ENCODE data around the gene CACHD1. TPM values are rescaled to one million over a fixed set of nuclear protein-coding genes. Genes with fewer than 3 reads are reported as not detected.

CACHD1 gene
- total RNA-seq, 1 experiment from 2014 or later = 29.9 TPM

DNA sequence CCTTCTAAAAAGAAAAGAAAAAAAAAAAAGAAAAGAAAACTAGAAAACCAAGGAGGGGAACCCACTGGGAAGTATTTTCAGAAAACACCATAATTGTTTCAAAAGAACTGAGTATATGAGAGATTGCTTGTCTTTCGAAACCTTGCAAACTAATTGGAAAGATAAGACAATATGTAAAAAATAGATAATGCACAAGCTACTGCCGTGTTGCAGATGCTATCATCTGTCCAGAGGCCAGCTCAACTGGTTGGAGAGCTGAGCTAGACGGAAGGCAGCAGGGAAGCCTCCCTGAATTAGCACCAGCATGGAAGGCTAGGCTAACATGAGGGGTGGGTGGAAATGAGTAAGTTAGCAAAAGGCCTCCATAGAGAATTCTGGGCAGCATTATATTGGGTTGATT, 16.2 kb upstream of the CACHD1 start:
- ATAC-seq (no peak), DNase-seq (ENCODE audit: low read depth, low spot score) (no peak)
- ChIA-PET CTCF (no interaction called here), POLR2A (no interaction called here)
- intact Hi-C loops (cut with micrococcal nuclease; ENCODE audit: unreplicated experiment) (no loop called here), in situ Hi-C loops (cut with HindIII; ENCODE audit: low pct_unique_long_range_greater_than_20kb, low sequenced_read_pairs) (no loop called here)
- no TSS peak for BruUV-seq (replicated peaks)
- Histone ChIP-seq H3K36me3 (ENCODE audit: control insufficient read depth, insufficient read depth, low read length) (no peaks in the 10 kb centered on the region), H3K9me3 (ENCODE audit: control insufficient read depth, insufficient read depth, low read depth, low read length) (no peaks in the 10 kb centered on the region), H3K27me3 (ENCODE audit: control insufficient read depth, insufficient read depth, low read length) (no peaks in the 10 kb centered on the region), H3K4me1 (ENCODE audit: control insufficient read depth, insufficient read depth, low read length) (no peaks in the 10 kb centered on the region), H3K4me3 (ENCODE audit: low read depth in 2 of 2, low read length in 2 of 2) (no peak overlapping the region), H3K27ac (ENCODE audit: low read length) (no peak overlapping the region)
- TF ChIP-seq SIN3A (IDR thresholded peaks at IDR 0.05; ENCODE audit: borderline replicate concordance, insufficient read depth, low read depth, low read length) (no peak), POLR2AphosphoS5 (IDR thresholded peaks at IDR 0.05; ENCODE audit: low read depth, low read length) (no peak), TCF7L2 (IDR thresholded peaks at IDR 0.05; ENCODE audit: low read depth, low read length) (no peak)
- TF ChIP-seq, protein P1, sequence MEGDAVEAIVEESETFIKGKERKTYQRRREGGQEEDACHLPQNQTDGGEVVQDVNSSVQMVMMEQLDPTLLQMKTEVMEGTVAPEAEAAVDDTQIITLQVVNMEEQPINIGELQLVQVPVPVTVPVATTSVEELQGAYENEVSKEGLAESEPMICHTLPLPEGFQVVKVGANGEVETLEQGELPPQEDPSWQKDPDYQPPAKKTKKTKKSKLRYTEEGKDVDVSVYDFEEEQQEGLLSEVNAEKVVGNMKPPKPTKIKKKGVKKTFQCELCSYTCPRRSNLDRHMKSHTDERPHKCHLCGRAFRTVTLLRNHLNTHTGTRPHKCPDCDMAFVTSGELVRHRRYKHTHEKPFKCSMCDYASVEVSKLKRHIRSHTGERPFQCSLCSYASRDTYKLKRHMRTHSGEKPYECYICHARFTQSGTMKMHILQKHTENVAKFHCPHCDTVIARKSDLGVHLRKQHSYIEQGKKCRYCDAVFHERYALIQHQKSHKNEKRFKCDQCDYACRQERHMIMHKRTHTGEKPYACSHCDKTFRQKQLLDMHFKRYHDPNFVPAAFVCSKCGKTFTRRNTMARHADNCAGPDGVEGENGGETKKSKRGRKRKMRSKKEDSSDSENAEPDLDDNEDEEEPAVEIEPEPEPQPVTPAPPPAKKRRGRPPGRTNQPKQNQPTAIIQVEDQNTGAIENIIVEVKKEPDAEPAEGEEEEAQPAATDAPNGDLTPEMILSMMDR (IDR thresholded peaks at IDR 0.05) = no peak
- TF ChIP-seq, protein P2, sequence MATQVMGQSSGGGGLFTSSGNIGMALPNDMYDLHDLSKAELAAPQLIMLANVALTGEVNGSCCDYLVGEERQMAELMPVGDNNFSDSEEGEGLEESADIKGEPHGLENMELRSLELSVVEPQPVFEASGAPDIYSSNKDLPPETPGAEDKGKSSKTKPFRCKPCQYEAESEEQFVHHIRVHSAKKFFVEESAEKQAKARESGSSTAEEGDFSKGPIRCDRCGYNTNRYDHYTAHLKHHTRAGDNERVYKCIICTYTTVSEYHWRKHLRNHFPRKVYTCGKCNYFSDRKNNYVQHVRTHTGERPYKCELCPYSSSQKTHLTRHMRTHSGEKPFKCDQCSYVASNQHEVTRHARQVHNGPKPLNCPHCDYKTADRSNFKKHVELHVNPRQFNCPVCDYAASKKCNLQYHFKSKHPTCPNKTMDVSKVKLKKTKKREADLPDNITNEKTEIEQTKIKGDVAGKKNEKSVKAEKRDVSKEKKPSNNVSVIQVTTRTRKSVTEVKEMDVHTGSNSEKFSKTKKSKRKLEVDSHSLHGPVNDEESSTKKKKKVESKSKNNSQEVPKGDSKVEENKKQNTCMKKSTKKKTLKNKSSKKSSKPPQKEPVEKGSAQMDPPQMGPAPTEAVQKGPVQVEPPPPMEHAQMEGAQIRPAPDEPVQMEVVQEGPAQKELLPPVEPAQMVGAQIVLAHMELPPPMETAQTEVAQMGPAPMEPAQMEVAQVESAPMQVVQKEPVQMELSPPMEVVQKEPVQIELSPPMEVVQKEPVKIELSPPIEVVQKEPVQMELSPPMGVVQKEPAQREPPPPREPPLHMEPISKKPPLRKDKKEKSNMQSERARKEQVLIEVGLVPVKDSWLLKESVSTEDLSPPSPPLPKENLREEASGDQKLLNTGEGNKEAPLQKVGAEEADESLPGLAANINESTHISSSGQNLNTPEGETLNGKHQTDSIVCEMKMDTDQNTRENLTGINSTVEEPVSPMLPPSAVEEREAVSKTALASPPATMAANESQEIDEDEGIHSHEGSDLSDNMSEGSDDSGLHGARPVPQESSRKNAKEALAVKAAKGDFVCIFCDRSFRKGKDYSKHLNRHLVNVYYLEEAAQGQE (IDR thresholded peaks at IDR 0.05; ENCODE audit: insufficient read depth in 1 of 2, low read depth in 2 of 2, low read length in 1 of 2) = no peak

DNA sequence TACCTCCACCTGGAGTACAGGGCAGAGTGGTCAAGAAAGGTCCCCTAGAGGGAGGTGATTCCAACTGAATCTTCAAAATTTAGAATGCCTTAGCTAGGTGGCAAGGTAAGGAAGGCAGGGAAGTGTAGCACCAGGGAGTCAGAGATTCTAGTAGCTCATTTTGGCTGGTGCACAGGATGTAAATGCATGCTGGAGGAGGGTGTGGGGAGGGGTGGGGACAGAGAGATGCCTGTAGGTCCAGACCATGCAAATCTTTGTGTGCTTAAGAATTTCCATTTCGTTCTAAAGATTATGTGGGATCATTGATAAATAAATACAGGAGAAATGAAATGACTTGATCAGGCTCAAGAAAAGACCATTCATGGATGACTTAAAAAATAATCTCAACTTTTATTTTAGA, 11.0 kb upstream of the CACHD1 start:
- intact Hi-C loops (cut with micrococcal nuclease; ENCODE audit: unreplicated experiment) (no loop called here), in situ Hi-C loops (cut with HindIII; ENCODE audit: low pct_unique_long_range_greater_than_20kb, low sequenced_read_pairs) (no loop called here)
- CTCF ChIA-PET = no interaction called here
- Histone ChIP-seq H3K9me3 (ENCODE audit: control insufficient read depth, insufficient read depth, low read depth, low read length) (no peaks in the 10 kb centered on the region), H3K4me3 (ENCODE audit: low read depth in 2 of 2, low read length in 2 of 2) (no peak overlapping the region), H3K27ac (ENCODE audit: low read length) (no peak overlapping the region), H3K27me3 (ENCODE audit: control insufficient read depth, insufficient read depth, low read length) (no peaks in the 10 kb centered on the region), H3K36me3 (ENCODE audit: control insufficient read depth, insufficient read depth, low read length) (no peaks in the 10 kb centered on the region), H3K4me1 (ENCODE audit: control insufficient read depth, insufficient read depth, low read length) (no peaks in the 10 kb centered on the region)
- POLR2A ChIA-PET = interaction anchor here (0.6 kb wide), 1 partner anchor 113 kb away, joined by 5 read pairs; no protein-coding TSS in a partner anchor
- TF ChIP-seq SIN3A (IDR thresholded peaks at IDR 0.05; ENCODE audit: borderline replicate concordance, insufficient read depth, low read depth, low read length) (no peak), POLR2AphosphoS5 (IDR thresholded peaks at IDR 0.05; ENCODE audit: low read depth, low read length) (no peak), TCF7L2 (IDR thresholded peaks at IDR 0.05; ENCODE audit: low read depth, low read length) (no peak)
- TF ChIP-seq, protein P2 (IDR thresholded peaks at IDR 0.05; ENCODE audit: insufficient read depth in 1 of 2, low read depth in 2 of 2, low read length in 1 of 2) = no peak
- TF ChIP-seq, protein P1 (IDR thresholded peaks at IDR 0.05) = no peak
- BruUV-seq (replicated peaks) = no TSS peak
- ATAC-seq (no peak), DNase-seq (ENCODE audit: low read depth, low spot score) (no peak)
